ENCODE measurements around the gene MAP7D1. TPM values are rescaled to one million over a fixed set of nuclear protein-coding genes. Genes with fewer than 3 reads are reported as not detected.

The MAP7D1 gene
- 74.7 TPM for total RNA-seq

DNA sequence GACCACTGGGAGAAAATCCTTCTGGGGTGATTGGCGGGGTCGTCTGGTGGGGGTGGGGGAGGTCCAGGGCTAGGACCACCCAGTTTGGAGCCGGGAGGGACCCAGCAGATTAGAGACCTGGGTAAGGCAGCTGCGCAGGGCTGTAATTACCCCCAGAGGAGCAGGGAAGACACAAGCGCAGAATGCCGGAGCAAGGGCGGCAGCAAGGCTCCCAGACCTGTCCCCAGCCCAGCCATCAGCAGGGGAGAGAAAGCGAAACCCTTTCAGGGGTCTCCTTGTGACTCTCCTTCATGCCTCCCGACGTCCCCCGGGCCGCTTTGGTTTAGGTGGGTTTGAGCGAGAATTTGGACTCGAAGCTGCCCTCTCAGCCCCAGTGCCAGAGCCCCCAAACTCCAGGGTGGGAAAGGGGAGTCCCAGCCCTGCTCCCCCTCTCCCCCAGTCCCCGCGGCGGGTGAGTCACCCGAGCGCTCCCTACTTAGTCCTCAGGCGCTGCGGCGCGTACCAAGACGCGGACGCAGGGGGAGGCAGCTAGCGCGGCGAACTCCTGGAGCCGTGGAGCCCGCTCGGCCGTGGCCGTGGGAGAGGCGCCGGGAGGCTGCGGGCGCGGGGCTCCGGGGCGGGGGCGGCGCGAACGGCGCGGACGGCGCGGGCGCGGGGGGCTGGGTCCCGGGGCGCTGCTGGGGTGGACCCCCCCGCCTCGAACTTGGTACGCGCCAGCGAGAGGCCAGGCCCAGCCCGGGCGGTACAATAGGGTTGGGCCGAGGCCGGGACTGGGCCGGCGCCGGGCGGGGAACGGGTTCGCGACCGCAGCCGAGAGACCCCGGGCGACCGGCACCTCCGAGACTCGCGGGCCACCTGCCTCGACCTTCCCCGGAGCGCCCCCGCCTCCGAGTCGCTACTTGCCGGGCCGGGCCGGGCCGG is at the start of gene MAP7D1:
Gene MAP7D1 (plus strand): TSS at position 753 of the 921 bp plus-strand sequence. CDS start 258 bp downstream, outside the sequence.

DNA sequence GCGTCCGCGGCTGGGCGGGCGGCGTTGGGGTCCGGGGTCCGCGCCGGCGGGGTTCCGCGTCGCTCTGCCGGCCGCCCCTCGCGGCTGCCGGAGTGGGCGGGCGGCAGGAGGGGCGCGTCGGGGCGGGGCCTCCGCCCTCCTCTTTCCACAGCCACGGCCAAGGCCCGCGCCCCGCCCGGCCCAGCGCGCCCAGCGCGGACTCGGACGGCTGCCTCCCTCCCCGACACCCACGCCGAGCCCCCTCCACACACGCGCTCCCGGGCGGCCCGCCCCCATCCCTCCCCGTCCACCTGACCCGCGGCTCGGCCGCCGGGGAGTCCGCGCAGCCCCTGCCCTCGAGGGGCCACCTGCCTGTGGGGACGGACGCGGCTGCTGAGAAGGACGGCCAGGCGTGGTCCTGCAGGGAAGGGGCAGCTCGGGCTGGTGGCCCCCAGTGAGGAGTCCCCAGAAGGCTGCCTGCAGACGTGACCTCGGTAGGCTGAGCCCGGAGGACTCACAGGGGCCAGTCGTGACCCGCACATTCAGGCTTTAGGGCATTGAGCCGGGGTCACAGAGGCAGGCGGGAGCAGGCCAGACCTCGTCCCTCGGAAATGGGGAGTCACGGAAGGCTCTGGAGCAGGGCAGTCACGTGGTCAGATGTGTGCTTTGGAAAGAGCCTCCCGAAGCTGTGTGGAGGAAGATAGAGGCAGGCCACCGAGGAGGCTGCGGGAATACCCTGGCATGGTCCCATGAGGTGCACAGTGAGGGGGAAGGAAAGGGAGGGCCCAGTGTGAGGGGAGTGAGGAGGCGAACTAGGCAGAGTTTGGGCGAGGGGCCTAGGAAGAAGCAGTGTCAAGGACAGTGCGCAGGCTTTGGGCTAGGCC is 30.6 kb upstream of the MAP7D1 start, which contains the start of gene COL8A2:
Gene COL8A2 (minus strand): TSS at position 94 of the 863 bp plus-strand sequence. CDS start 24,980 bp downstream, outside the sequence.

DNA sequence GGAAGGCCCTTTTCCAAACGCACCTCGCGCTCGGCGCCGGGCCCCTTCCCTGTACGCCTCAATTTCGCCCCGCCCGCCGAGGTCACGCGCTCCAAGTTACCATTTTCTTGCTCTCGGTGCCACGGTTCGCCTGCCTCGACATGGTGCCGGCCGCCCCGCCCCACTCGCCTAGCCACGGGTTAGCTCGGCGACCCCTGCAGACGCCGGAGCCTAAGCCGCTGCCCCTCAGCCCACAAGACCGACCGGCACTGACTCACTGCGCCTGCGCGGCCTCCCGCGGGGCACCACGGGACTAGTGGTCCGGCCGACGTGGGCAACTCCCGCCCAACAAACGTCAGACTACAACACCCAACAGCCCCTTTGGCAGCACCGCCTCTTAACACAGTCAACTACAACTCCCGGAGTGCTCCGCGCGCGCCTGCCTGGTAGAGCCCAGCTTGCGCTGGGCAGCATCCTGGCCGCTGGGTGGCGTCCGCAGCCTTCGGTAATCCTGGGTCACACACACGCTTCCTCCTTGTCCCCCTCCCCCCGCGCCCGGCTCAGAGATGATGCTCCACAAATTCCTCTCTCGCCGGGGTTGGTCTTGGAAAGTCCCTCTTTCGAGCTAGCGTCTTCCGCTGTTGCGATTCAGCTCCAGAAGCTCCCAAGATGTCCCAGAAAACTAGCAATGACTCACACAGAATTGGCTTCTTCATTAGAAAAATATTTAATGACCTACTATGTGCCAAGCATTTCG is 6.6 kb upstream of the MAP7D1 start, which contains the start of gene TRAPPC3:
Gene TRAPPC3 (minus strand): TSS at position 250 of the 736 bp plus-strand sequence. CDS start 108 bp downstream, at position 142.

DNA sequence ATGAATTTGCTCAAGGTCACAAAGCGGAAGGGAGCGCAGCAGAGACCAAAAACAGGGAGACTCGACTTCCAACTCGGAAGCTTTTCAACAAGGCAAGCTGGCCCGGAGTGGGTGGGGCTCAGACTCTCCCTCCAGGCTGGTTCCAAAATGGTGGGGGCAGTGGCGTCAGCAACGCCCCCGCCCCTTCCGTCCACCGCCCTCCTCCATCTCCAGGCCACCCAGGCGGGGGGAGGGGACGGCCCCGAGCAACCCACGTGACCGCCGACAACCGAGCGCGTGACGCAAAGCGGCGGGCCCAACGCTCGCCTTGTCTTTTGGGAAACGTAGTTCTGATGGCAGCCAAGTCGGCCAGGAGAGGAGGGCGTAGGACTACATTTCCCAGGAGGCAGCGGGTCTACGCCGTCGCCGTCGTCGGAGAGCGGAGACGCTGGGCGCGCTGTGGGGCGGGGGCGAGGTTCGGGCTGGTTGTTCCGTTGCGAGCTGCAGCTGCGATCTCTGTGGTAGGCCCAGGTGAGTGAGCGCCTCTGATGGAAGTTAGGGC is 68.1 kb downstream of the MAP7D1 start, which contains the start of gene THRAP3:
Gene THRAP3 (plus strand): TSS at position 448 of the 541 bp plus-strand sequence. CDS start 58,121 bp downstream, outside the sequence.

Other genes with a start within 250 kb of the MAP7D1 start
- 33.5 TPM for gene AGO3, start 225.1 kb upstream of the MAP7D1 start, total RNA-seq
- 4.1 TPM for gene TEKT2, start 72.1 kb upstream of the MAP7D1 start, total RNA-seq
- 38.3 TPM for gene ADPRS, start 67.3 kb upstream of the MAP7D1 start, total RNA-seq
- gene COL8A2, start 30.9 kb upstream of the MAP7D1 start, total RNA-seq, result 65.4 TPM
- 51.9 TPM for gene TRAPPC3, start 6.7 kb upstream of the MAP7D1 start, total RNA-seq
- 103 TPM for gene THRAP3, start 68.3 kb downstream of the MAP7D1 start, total RNA-seq
- gene SH3D21, start 150.2 kb downstream of the MAP7D1 start, total RNA-seq, result 10.8 TPM
- gene EVA1B, start 167.5 kb downstream of the MAP7D1 start, total RNA-seq, result 18.7 TPM
- 14.7 TPM for gene STK40, start 229.8 kb downstream of the MAP7D1 start, total RNA-seq
- 8.7 TPM for gene LSM10, start 241.7 kb downstream of the MAP7D1 start, total RNA-seq